NCI-H524 treated with DMSO at 0.1 percent for 48 hours (cell line): ENCODE data around the gene SORCS2.

Experiments used
- DNase-seq: peaks from one replicate; lab custom pipeline; 2025; lab: John Stamatoyannopoulos, UW

Gene SORCS2

DNA sequence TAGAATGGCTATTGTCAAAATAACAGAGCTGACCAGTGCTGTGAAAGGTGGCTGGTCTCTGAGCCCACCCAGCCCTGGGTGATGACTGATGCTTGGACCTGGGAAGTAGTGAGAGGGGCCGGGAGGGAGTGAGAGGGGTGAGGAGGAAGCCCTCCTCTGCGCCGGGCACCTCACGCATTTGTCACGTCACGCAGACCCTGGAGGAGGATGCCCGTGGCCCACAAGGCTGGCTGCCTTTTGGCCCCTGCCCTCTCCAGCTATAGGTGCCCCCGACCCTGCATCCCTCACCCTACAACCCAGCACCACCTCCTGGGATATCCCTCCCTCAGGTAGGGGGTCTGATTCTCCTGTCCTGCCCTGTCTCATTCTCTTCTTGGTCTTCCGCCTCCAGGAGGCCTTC lies 539.9 kb downstream of the SORCS2 start:
- no peak for DNase-seq

GRCh38 chr4:7733201-7733600 lies 540.9 kb downstream of the SORCS2 start:
- no peak for DNase-seq

DNA sequence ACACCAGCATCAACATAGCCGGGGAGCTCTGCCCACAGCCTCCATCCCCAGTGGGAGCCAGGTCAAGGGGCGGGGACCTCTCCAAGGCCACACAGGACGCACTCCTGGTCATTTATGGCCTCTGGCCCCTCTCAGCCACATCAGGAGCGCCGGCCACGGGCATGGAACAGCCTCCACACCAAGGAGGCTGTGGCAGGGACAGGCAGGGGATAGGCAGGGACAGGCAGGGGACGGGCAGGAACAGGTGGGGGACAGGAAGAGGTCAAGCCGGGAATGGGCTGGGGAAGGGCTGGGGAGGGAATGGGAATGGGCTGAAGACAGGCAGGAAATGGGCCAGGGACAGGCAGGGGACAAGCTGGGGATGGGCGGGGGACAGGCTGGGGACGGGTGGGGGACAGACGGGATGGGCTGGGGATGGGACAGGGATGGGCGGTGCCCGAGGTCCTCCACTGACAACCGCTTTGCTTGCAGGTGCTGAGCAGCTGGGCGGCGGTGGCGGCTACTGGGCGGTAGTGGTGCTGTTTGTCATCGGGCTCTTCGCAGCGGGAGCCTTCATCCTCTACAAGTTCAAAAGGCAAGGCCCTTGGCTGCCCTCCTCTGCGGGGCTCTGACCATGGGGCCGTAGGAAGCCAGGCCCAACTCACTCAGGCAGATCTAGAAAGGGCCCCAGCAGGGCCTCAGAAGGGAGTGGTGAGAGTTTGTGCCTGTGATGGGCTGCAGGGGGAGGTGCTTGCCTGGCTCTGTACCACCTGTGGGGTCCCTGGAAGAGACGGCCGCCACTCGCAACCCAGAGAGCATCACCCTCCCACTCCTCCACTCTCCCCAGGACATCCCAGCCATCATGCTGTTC lies 541.7 kb downstream of the SORCS2 start:
- no peak for DNase-seq

DNA sequence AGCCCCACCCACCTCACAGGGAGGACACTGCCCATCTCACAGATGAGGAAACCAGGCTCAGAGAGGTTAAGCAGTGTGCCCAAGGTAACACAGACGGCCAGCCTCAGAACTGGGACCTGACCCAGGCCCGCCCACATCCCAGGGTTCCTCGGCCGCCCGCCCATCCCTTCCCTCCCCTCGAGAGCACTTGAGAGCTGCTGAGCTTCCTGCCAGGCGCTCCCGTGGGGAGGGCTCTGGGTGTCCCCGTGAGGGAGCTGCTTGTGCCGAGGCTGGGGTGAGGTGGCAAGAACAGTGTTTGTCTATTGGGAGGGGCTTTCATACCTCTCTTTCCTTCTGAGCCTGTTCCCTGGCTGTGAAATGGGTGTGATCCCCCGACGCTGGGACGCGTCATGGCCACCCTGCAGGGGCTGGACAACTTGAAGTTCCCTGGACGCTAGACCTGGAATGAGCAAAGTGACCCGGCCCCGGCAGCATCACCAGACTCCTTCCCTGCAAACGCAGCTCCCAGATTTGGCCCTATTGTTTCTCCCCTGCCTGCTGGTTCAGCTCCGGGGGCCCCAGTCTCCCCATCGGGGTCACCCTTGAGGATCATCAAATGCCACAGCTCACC lies 542.4 kb downstream of the SORCS2 start:
- no peak for DNase-seq

GRCh38 chr4:7735395-7735794 lies 543.1 kb downstream of the SORCS2 start:
- no peak for DNase-seq

DNA sequence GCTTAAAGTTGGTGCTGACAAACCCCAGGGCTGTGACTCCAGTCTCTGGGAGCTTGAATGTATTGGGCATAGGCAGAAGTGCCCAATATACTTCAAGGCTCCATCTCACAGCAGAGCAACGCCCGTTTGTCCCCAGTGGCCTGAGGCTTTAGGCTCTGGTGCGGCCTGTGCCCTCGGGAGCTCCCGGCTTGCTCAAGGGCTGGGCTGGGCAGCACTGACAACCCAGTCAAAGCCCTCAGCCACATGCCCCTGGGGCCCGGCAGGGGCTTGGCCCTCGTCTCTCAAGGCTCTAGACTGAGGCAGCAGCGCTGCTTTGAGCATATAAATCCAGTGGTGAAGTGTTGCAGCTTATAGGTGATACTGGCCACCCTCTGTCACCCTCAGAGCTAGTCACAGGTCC lies 543.6 kb downstream of the SORCS2 start:
- DNase-seq: no peak

DNA sequence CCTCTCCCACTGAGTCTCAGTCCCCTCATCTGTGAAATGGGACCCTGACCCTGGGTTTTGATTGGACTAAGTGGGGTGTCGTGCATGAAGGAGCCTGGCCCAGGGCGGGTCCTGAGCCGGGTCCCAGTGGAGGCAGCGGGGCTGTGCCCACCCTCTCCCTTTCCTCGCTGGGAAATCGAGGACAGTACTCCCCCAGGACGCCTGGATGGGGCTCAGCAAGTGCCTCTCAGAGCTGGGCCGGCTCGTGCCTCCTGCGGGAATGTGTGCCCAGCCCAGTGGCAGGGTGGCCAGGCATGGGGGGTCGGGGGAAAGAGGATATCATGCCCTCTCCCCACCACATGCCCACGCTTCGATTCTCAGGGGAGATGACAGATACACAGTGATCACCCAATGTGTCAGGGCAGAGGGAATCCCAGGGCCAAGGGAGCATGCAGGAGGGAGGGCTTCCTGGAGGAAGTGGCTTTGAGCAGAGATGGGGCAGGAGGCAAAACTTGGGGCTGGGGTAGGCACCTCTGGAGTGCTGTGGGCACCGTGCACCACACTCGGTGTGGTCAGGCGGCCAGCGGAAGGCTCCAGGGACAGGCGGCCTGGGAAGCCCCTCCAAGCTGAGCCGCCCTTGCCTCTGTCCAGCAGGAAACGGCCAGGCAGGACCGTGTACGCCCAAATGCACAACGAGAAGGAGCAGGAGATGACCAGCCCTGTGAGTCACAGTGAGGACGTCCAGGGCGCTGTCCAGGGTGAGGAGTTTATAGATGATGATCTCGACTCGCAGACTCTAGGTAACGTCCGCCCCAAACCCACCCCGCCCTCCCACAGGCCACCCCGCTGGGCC lies 544.3 kb downstream of the SORCS2 start:
- DNase-seq: no peak

DNA sequence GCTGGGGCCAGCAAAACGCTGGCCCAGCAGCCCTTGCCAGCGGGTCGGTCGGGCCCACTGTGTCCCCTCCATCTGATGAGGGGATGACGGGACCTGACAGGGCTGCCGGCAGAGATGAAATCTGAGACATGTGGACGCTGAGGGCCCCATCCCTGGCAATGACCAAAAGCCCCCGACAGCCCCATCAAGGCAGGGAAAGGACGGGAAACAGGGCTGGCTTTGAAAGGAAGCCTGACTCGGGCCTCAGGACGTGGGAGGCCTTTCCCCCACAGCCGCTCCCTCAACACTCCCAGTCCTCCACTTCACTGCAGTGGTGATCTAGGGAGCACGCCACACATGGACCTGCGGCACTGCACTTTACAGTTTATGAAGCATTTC lies 544.9 kb downstream of the SORCS2 start:
- DNase-seq: no peak

- DNase-seq: no peak
Measured at GRCh38 chr4:7737752-7738457, 545.6 kb downstream of the SORCS2 start.

- DNase-seq: no peak
Measured at GRCh38 chr4:7738458-7739076, 546.2 kb downstream of the SORCS2 start.

DNA sequence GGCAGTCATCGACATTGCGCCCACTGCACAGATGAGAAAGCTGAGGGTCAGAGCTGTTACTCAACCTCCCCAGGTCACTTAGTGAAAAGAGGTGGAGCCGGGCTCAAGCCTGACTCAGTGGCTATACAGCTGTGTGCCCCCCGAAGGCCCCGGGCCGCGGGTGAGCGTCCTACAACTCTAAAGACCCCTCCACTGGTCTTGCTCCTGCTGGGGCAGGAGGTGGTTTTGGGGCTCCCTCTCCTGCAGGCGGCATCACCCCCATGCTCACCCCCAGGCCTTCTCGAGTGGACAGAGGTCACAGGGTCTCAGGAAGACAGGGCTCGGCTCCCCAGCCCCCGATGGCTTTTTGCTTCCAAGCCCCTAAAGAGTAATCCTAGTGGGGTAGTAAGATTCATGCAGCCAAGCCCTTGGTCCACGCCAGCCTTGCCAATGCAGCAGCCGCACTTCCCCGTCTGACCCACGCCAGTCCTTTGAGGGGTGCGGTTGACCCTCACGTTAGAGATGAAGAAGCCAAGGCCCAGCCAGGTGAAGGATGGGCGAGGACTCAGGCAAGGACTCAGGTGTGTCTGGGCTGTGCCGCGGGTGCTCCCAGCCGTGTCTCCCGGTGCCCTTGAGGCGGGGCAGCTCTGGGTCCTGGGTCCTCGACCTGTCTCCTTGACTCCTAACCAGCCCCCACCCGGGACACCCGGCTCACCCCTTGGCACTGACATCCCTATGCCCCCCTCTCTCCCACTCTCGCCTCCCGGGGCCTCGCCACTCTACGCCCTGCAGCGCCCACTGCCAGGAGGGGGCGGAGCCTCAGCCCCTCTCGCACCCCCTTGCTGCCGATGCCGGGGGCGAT lies 547.0 kb downstream of the SORCS2 start:
- no peak for DNase-seq

DNA sequence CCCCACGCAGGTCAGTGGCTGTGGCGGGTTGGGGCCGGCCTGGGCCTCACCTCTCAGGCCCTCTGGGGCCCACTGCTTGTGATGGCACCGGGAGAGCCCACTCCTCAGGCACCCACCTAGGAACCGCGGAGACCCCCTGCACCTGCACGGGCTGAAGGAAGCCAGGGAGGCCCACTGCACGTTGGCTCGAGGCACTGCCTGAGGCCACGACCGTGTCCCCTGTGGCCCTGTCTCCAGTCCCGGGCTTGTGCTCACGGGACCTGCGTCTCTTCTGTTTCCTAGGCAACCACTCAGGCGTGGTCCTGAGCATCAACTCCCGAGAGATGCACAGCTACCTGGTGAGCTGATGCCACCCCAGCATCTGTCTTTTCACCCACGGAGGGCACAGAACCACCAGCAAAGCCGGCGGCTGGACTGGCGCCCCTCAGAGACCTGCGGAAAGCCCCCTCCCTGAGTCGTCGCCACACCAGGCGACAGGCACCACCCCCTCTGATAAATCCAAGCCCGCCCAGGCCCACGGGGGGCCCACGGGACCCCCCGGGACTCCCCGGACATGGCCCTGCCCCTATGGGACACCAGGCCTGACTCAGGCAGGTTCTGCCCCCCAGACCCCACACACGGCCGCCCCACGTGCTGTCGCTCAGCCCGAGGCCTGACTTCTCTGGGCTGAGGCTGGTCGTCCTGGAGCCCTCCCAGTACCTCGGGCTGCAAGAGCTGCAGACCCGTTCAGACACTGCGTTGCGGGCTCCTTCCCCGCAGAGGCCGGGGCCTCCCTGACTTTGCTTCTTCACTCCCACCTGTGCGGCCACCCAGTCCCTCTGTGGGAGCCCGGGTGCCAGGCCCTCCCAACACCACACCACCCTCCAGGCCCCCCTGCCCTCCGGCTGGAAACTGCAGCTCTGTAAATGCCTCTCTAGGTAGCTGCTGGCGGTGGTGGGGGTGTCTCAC lies 547.9 kb downstream of the SORCS2 start:
- DNase-seq: no peak

GRCh38 chr4:7740866-7741525 lies 548.7 kb downstream of the SORCS2 start:
- no peak for DNase-seq

- DNase-seq: no peak
Measured at GRCh38 chr4:7741946-7742806, 549.8 kb downstream of the SORCS2 start.

GRCh38 chr4:7742807-7743280 lies 550.5 kb downstream of the SORCS2 start:
- no peak for DNase-seq

DNA sequence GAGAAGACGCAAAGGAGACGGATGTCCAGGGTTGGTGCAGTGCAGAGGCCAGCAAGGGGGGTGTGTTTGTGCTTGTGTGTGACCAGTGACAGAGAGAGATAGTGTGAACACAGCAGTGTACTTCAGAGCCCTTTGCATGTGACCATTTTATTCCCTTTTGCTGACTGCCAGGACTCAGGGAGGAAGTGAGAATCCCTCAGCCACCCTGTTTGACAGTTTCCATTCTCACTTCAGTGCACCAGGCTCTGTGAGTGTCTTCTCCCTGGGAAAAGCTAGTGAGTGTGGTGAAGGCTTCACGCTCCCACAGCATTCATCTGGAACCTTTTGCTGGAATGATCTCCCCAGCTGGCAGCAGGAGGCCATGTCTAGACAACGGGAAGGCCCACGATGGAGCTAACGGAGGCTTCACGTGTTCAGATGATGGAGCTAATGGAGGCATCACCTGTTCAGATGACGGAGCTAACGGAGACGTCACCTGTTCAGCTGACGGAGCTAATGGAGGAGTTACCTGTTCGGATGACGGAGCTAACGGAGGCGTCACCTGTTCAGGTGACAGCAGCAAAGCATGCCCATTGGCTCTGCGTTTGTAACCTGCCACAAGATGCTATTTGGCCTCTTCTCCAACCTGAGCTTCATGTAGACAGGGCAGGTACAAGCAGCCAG lies 551.9 kb downstream of the SORCS2 start:
- no peak for DNase-seq

DNA sequence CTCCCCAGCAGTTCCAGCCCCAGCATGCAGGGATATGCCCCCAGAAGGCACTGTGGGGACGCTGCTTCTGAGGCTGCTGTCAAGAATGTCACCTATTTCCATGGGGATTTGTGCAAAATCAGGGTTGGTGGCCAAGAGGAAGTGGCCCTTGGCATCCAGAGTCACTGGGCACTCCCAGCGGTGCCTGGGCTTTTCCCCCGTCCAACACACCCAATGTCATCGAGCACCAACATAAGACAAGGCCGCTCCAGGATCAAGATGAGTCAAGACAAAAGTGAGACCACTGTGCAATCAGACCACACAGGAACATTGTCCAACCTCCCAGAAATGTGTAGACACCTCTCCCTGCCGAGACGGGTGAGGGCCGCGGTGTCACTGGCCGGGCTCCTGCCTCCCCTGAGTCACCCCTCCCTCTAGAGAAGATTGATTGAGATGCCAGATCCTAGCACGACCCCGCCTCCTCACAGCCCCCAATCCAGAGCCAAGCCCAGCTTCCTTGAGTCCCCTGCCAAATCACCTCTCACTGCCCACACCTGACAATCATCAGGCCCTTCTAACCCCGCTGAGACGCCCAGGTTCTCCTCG lies 553.1 kb downstream of the SORCS2 start:
- DNase-seq: no peak
